Mucosa of descending colon (tissue), 3 donors: ENCODE data around the gene ZDHHC17. TPM values are rescaled to one million over a fixed set of nuclear protein-coding genes. Genes with fewer than 3 reads are reported as not detected.

Experiments
- ATAC-seq: fragments of 200-7000 bp; cut with Tn5 transposase; one replicate; pipeline ENCODE4 v1.9.1; 2020; ENCODE audit warnings: mild to moderate bottlenecking, moderate library complexity
- DNase-seq, 3 donors: peaks; one replicate each; pipeline ENCODE4 v3.0.0-alpha.2; 2020
- H3K36me3 ChIP-seq: fragments of 200-600 bp; one replicate; pipeline ENCODE4 v1.8.0; 2021; ENCODE audit warnings: low read depth, mild to moderate bottlenecking
- H3K4me1 ChIP-seq: fragments of 200-600 bp; one replicate; pipeline ENCODE4 v1.8.0; 2021; ENCODE audit warnings: low read depth, mild to moderate bottlenecking
- H3K4me3 ChIP-seq: fragments of 200-600 bp; one replicate; pipeline ENCODE4 v1.8.0; 2021; ENCODE audit warnings: mild to moderate bottlenecking
- H3K9me3 ChIP-seq: fragments of 200-600 bp; one replicate; pipeline ENCODE4 v1.8.0; 2021; ENCODE audit warnings: mild to moderate bottlenecking
- CTCF ChIP-seq: fragments of 200-600 bp; IDR thresholded peaks from one replicate; pipeline ENCODE4 v1.8.0; 2022; ENCODE audit warnings: antibody characterized with exemption, mild to moderate bottlenecking
- intact Hi-C, 2 donors: fragments of 100-400 bp; cut with DNase I in 1 of 2; cut with micrococcal nuclease in 1 of 2; formaldehyde crosslinking; loops; one replicate each; pipeline versions ENCODE4 v1.11.0 to v1.11.1; 2022; cut with DNase I, micrococcal nuclease
- total RNA-seq, 3 donors: library from RNA; stranded (reverse); fragmentation: NEBNext Ultra II Directional in 2 of 3; extraction: Animal tissue kit (Norgen Biotek cat#: 25700) in 2 of 3; gene quantifications; one replicate each; pipeline versions ENCODE4 v1.2.1 to v1.2.4, GENCODE V29; 2021 to 2023
- donor health status: DM: no; HTN: no; CAD: no; lungs with moderate emphysema.
- donor health status: DM: no; HTN: no; CAD: no.
- donor health status: DM: no; HTN: yes; CAD: no.

ZDHHC17 gene
- total RNA-seq, 3 donors from 2014 or later: 17.4 to 39.0 (median 25.7) TPM

- Histone ChIP-seq H3K4me3 (no peak overlapping the region), H3K36me3 (no peaks in the 10 kb centered on the region), H3K9me3 (peaks cover 8% of the 10 kb centered on the region), H3K4me1 (no peaks in the 10 kb centered on the region)
- no peak for DNase-seq
- no peak for TF ChIP-seq CTCF
- intact Hi-C loops: no loop called here
- ATAC-seq: no peak
These were observed 92.2 kb downstream of the ZDHHC17 start for GRCh38 chr12:76856018-76856644.

GRCh38 chr12:76859611-76860010, 95.7 kb downstream of the ZDHHC17 start:
- TF ChIP-seq CTCF: no peak
- no peak overlapping the region for H3K4me3 ChIP-seq
- no peaks in the 10 kb centered on the region for H3K36me3 ChIP-seq
- intact Hi-C loops: no loop called here
- DNase-seq (no peak), ATAC-seq (no peak)
- H3K9me3 ChIP-seq: peaks cover 8% of the 10 kb centered on the region
- no peaks in the 10 kb centered on the region for H3K4me1 ChIP-seq

- Histone ChIP-seq H3K9me3 (peaks cover 8% of the 10 kb centered on the region), H3K4me3 (no peak overlapping the region), H3K36me3 (no peaks in the 10 kb centered on the region), H3K4me1 (no peaks in the 10 kb centered on the region)
- intact Hi-C loops: no loop called here
- DNase-seq (no peak), ATAC-seq (no peak)
- no peak for TF ChIP-seq CTCF
These were observed 96.3 kb downstream of the ZDHHC17 start for GRCh38 chr12:76860256-76860655.

- no peaks in the 10 kb centered on the region for H3K36me3 ChIP-seq
- intact Hi-C loops: no loop called here
- ATAC-seq (no peak), DNase-seq (no peak)
- H3K4me3 ChIP-seq: no peak overlapping the region
- no peaks in the 10 kb centered on the region for H3K4me1 ChIP-seq
- no peaks in the 10 kb centered on the region for H3K9me3 ChIP-seq
- no peak for TF ChIP-seq CTCF
These were observed 99.2 kb downstream of the ZDHHC17 start for GRCh38 chr12:76863005-76863670.

- ATAC-seq (no peak), DNase-seq (no peak)
- Histone ChIP-seq H3K9me3 (no peaks in the 10 kb centered on the region), H3K4me3 (no peak overlapping the region), H3K36me3 (no peaks in the 10 kb centered on the region), H3K4me1 (no peaks in the 10 kb centered on the region)
- intact Hi-C loops: no loop called here
- no peak for TF ChIP-seq CTCF
These were observed 99.9 kb downstream of the ZDHHC17 start for GRCh38 chr12:76863837-76864236.
